ENCODE data around the gene EIF2S2.

The EIF2S2 gene

GRCh38 chr20:34069341-34070078 is 42.5 kb downstream of the EIF2S2 start:
- Histone ChIP-seq H3K27ac (no peak overlapping the region), H3K4me3 (ENCODE audit: low read depth, low read length) (no peak overlapping the region), H3K27me3 (replicated peaks) (no peaks in the 10 kb centered on the region), H3K36me3 (replicated peaks) (peaks cover 4% of the 10 kb centered on the region)
- in situ Hi-C loops (cut with HindIII; ENCODE audit: low pct_ligation_motif_present, low sequenced_read_pairs), result no loop called here
- peak; percentile 89 for TF ChIP-seq CTCF (IDR thresholded peaks at IDR 0.05; ENCODE audit: low read depth, low read length, missing control alignments)
- peak; percentile 65 for DNase-seq

GRCh38 chr20:34068001-34068400 is 44.0 kb downstream of the EIF2S2 start:
- DNase-seq, result no peak
- H3K36me3 ChIP-seq (replicated peaks), result peaks cover 1% of the 10 kb centered on the region
- no peak overlapping the region for H3K27ac ChIP-seq
- no peaks in the 10 kb centered on the region for H3K27me3 ChIP-seq (replicated peaks)
- in situ Hi-C loops (cut with HindIII; ENCODE audit: low pct_ligation_motif_present, low sequenced_read_pairs), result no loop called here
- TF ChIP-seq CTCF (IDR thresholded peaks at IDR 0.05; ENCODE audit: low read depth, low read length, missing control alignments), result no peak
- no peak overlapping the region for H3K4me3 ChIP-seq (ENCODE audit: low read depth, low read length)

- in situ Hi-C loops (cut with HindIII; ENCODE audit: low pct_ligation_motif_present, low sequenced_read_pairs), result no loop called here
- Histone ChIP-seq H3K36me3 (replicated peaks) (no peaks in the 10 kb centered on the region), H3K27me3 (replicated peaks) (no peaks in the 10 kb centered on the region), H3K4me3 (ENCODE audit: low read depth, low read length) (no peak overlapping the region), H3K27ac (no peak overlapping the region)
- DNase-seq, result no peak
- no peak for TF ChIP-seq CTCF (IDR thresholded peaks at IDR 0.05; ENCODE audit: low read depth, low read length, missing control alignments)
Measured at GRCh38 chr20:34066476-34067090, 45.5 kb downstream of the EIF2S2 start.

- Histone ChIP-seq H3K27me3 (replicated peaks) (no peaks in the 10 kb centered on the region), H3K36me3 (replicated peaks) (no peaks in the 10 kb centered on the region), H3K4me3 (ENCODE audit: low read depth, low read length) (no peak overlapping the region), H3K27ac (no peak overlapping the region)
- in situ Hi-C loops (cut with HindIII; ENCODE audit: low pct_ligation_motif_present, low sequenced_read_pairs), result no loop called here
- no peak for DNase-seq
- no peak for TF ChIP-seq CTCF (IDR thresholded peaks at IDR 0.05; ENCODE audit: low read depth, low read length, missing control alignments)
Measured at GRCh38 chr20:34065260-34065659, 46.8 kb downstream of the EIF2S2 start.

GRCh38 chr20:34064286-34064685 is 47.8 kb downstream of the EIF2S2 start:
- no peak overlapping the region for H3K27ac ChIP-seq
- H3K27me3 ChIP-seq (replicated peaks), result no peaks in the 10 kb centered on the region
- in situ Hi-C loops (cut with HindIII; ENCODE audit: low pct_ligation_motif_present, low sequenced_read_pairs), result no loop called here
- no peak overlapping the region for H3K4me3 ChIP-seq (ENCODE audit: low read depth, low read length)
- no peak for TF ChIP-seq CTCF (IDR thresholded peaks at IDR 0.05; ENCODE audit: low read depth, low read length, missing control alignments)
- no peak for DNase-seq
- no peaks in the 10 kb centered on the region for H3K36me3 ChIP-seq (replicated peaks)

Data from brain microvascular endothelial cell (primary cell).